ENCODE measurements around the gene STON2.
"Not testable (repeated sequence)": the region's sequence is repeated elsewhere in the genome, so short reads cannot be mapped to it uniquely, and the experiment has no call there.

STON2 gene

DNA sequence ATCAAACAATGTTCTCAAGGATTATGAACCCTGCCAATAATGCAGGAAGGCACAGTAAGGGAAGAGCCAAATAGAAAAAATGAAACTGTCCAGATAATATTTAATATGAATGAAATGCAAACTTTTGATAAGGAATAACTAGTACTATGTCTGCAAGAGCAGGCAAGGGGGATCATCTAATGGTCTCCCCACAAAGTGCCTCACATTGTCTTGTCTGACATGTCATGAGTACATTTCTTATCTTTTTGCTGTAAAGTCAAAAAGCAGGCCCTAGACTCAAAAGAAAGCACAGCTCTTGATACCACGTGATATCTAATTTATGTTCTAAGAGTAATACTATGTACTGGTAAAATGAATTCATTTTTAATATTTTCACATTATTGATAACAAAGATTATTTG lies 135.5 kb downstream of the STON2 start:
- DNase-seq: no peak

DNA sequence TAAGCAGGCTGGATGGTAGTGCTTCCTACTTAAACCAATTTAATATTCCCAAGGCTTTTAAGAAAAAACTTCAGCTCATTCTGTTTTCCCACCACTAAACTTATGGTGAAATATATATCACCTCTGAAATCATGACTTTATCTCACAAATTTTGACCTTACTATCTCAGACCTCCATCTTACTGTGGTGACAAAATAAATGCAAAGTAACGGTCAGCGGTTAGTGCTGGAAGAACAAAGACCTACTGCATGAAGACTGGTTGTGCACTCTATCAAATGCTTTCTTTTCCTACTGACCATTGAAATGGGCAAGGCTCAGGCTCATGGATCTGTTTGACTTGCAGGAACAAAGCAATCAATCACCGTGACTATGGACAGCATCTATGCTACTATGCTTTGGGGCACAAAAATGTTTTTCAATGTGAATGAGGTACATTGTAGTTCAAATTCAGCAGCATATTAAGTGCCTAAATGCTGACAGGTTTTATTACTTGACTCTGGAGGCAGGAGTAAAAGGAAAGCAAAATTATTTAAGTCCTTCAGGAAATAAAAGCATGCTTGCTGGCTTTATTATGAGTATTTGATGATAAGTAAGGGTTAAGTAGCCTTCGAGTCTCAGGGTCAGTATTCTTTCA lies 136.2 kb downstream of the STON2 start:
- no peak for DNase-seq

DNA sequence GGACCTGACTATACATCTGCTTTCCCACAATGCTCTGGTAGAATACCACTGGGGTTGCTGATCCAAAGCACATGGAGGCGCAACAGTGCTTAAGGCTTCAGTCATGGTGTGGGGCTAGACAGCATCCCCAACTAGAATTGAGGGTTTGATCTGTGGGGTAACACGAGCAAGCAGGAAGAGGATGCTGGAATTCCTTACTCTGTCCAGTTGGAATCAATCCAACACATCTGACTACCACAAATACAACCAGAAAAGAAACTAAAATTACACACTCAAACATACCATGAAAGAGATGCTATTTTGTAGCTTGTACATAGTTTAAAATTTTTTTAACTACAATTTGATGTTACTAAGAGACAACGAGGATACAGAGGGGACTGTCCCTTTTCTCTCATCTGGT lies 138.9 kb downstream of the STON2 start:
- DNase-seq: no peak

DNA sequence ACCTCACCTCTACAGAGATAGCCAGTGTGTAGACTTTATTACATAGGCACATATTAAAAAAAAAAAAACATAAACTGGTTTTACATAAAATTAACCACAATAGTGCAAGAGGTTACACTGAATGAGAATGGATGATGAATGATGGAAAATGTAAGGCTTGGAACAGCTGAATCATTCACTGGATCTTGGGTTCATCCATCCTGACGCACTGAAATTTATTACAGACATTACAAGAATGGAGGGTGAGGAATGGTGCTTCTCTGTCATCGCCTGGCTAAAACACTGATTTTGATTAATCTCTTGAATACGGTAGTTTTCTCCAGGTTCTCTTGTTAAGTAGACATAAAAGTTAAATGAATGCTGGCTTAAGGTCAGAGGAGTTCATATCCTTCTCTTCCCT lies 139.4 kb downstream of the STON2 start:
- DNase-seq: no peak

DNA sequence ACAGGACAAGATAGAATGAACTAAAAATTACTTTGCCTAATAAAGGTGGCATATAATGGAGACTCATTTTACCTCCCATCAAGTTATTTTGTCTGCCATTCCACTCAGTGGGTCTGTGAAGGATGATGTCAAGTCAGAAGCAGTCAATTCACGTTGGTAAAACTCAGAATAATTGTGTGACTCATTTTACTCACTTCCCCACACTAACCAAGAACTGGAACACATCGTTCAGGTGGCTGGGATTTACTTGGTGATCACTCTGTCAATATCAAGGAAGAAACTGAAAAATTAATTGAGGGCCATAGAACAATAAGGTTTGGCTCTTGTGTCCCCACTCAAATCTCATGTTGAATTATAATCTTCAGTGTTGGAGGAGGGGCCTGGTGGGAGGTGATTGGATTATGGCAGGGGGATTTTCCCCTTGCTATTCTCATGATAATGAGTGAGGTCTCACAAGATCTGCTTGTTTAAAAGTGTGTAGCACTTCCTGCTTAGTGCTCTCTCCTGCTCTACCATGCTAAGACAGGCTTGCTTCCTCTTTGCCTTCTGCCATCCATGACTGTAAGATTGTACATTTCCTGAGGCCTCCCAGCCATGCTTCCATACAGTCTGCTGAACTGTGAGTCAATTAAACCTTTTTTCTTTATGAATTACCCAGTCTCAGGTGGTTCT lies 143.7 kb downstream of the STON2 start:
- DNase-seq: no peak

DNA sequence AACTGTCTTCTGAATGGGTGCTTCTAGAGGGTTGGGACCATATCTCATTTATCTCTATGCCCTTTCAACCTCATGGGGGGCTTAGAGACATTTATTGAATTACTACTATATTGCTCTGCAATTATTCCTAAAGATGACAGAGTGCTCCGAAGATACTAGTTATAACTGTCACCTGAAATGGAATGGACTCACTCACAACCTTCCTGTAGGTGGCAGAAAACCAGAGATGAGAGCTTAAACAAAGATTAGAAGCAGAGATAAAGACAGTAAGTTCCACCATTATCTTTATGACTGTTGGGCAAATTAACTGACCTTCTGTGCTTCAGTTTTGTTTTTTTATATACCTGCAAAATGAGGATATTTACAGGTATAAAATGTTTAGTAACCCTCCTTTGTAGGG lies 147.8 kb downstream of the STON2 start:
- no peak for DNase-seq

DNA sequence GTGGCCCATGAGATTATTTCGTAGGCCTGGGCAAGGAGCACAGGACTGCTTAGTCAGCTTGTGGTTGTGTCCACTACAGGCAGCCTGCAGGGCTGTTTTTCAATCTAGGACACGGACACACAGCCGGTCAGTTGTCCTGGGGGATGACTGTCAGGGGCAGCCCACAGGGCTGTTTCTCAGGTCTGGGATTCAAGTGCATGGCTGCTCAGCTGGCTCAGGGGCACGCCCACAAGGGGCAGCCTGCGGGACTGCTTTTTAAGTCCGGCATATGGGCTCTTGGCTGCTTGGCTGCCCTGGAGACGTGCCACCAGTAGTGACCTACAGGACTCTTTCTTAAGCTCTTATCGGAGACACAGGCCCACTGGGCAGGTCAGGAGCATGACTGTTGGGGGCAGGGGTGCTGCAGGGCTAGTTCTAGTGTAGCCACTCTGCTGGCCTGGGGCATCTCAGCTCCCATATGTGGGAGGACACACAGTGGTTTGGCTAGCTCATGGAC lies 152.8 kb downstream of the STON2 start:
- DNase-seq: no peak

DNA sequence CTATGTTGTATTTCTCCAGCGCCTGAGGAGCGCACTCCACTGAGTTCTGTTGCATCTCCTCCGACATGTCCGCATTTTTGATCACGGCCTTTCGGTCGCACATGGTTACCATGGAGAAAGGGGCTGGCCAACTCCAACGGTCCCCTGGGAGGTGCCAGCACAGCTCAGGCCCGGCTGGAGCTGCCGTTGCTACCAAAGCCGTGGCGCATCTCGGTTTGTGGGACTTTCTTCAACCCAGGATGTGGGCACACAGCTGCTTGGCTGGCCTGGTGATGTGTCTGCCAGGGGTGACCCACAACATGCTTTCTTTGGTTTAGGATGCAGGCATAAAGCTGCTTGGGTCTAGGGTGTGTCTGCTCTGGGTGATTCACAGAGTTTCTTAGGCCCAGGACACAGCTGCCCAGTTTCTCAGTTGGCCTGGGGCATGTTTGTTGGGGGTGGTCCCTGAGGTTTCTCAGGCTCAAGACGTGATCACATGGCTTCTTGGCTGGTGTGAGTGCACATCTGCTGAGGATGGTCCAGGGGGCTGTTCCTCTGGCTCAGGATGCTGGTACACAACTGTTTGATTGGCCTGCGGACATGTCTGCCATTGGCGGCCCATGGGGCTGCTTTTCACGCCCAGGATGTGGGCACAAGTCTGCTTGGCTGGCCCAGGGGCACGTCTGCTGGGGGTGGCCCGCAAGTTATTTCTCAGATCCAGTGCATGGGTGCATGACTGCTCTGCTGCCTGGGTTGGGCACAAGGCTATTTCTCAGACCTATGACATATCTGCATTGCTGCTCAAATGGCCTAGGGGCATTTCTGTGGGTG lies 153.5 kb downstream of the STON2 start:
- DNase-seq: no peak

DNA sequence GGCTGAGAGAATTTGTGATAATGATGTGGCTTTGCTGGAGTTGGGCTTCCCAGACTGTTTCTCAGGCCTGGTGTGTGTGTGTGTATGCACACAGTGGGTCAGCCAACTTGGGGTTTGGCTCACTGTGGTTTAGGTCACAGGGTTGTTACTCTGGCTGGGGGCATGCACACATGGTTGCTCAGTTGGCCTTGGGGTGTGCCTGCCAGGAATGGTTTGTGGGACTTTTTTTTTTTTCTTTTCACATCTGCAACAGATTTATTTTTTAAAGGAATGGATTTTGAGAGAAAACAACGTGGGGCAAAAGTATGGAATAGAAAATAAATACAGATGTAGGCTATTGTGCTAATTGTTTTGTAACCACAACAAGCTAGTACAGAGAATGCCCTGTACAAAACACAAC lies 154.4 kb downstream of the STON2 start:
- no peak for DNase-seq

DNA sequence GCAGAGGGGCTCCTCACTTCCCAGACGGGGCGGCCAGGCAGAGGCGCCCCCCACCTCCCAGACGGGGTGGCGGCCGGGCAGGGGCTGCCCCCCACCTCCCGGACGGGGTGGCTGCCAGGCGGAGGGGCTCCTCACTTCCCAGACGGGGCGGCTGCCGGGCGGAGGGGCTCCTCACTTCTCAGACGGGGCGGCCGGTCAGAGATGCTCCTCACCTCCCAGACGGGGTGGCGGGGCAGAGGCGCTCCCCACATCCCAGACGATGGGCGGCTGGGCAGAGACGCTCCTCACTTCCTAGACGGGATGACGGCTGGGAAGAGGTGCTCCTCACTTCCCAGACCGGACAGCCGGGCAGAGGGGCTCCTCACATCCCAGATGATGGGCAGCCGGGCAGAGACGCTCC lies 155.7 kb downstream of the STON2 start:
- DNase-seq: not testable (repeated sequence)

DNA sequence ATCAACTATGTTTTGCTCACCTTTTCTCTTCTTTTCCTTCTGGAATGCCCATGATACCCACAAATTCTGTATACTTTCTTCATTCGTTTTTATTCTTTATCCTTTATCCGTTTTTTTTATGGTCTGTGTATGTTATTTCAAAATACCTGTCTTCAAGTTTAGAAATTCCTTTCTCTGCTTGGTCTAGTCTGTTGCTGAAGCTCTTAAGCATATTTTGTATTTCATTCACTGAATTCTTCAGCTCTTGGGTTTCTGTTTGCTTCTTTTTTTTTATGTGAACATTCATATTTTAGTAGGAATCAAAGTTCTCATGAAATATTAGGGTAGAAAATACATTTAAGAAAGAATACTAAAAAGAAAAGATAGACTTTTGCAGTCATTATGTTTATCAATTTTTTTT lies 156.6 kb downstream of the STON2 start:
- no peak for DNase-seq

DNA sequence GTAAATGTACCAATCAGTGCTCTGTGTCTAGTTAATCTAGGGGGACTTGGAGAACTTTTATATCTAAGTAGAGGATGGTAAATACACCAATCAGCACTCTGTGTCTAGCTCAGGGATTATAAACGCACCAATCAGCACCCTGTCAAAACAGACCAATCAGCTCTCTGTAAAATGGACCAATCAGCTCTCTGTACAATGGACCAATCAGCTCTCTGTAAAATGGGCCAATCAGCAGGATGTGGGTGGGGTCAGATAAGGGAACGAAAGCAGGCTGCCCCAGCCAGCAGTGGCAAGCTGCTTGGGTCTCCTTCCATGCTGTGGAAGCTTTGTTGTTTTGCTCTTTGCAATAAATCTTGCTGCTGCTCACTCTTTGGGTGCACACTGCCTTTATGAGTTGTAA lies 163.3 kb downstream of the STON2 start:
- DNase-seq: not testable (repeated sequence)

DNA sequence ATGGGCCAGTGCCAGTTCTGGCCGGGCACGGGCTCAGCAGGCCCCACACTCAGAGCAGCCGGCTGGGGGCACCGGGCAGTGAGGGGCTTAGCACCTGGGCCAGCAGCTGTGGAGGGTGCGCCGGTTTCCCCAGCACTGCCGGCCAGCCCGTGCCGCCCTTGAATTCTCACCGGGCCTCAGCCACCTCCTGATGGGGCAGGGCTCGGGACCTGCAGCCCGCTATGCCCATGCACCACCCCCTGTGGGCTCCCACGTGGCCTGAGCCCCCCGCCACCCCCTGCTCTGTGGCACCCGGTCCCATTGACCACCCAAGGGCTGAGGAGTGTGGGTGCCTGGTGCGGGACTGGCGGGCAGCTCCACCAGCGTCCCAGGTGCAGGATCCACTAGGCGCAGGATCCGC lies 164.0 kb downstream of the STON2 start:
- no peak for DNase-seq

DNA sequence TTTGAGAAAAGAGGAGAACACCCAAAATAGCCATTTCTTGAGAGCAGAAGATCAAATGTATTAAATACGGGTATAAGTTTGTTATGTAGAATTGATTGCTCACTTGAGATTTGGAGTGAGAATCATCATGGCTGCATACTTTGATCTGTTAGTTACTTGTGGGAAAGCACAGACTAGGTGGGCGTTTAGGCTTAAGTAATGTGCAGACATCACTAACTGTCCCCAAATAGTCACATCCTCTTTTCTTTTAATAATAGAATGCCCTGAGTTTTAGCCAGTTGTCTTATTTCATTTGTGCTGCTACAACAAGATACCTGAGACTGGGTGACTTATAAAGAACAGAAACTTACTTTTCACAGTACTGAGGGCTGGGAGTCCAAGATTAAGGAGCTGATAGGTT lies 165.0 kb downstream of the STON2 start:
- DNase-seq: no peak

DNA sequence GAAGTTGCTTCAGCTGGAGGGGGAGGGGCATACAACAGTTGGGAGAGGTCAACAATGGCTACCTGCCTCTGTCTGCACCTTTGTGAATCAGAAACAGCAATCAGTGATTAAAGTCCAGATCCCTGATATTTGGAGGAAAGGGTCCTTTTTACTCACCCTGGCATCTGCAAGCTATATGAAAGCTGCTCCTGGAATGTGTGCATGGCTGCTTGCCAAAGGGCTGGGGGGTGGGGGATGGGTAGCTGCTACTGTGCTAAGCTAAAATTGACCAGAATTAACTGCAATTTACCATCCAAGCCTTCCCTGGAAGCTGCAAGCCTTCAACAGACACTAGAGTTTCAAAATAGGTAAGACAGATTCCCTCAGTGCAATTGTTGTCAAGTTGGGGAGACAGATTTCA lies 165.8 kb downstream of the STON2 start:
- DNase-seq: no peak

DNA sequence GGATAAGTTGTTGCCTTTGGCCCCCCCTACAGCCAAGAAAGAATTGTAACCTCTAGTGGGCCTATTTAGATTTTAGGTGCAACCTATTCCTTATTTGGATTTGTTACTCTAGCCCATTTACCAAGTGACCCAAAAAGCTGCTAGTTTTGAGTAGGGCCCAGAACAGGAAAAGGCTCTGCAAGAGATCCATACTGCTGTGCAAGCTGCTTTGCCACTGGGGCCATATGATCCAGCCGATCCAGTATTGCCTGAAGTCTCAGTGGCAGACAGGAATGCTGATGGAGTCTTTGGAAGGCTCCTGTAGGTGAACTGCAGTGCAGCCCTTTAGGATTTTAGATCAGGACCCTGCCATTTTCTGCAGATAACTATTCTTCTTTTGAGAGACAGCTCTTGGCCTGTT lies 166.5 kb downstream of the STON2 start:
- no peak for DNase-seq

DNA sequence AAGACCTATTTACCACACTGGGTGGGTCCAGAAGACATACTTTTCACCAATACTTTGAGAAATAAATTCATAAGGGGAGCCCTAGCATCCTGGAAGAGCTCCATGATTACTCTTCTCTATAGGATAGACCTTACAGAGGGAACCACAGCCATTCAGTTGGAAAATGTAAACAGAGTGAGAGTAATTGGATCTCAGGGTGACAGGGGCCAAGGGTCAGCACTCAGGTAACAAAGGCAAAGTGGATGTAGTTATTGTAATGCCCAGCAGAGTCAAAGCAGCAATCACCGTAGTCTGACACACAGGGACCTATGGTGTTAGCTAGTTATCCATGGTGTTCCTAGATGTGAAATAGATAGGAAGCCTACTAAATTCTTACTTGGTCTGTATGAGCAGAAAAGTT lies 168.6 kb downstream of the STON2 start:
- DNase-seq: no peak

DNA sequence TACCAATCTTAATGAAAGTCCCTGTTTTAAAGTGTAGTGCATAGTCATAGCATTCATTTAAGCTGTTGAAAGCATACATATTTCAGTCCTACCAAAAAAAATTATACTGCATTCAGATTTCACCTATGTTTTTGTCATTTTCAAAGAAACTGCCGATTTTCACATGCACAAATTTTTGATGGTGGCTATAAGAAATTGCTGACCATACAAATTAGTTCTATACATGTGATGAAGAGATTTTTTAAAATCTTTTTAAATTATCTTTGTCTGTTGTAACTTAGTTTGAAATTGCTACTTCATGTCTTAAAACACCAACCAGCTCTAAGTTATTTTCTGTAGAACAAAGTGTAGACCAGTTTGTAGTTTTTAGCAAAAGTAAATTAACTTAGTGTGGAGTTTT lies 175.9 kb downstream of the STON2 start:
- DNase-seq: no peak

DNA sequence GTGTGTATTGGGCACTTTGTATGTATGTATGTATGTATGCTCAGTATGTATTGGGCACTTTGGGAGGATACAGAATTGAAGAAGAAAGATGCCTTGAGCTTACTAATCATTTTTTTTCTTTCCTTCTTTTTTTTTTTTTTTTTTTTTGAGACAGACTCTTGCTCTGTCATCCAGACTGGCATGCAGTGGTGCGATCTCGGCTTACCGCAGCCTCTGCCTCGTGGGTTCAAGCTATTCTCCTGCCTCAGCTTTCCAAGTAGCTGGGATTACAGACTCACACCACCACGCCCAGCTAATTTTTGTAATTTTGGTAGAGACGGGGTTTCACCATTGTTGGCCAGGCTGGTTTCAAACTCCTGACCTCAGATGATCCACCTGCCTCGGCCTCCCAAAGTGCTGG lies 176.3 kb downstream of the STON2 start:
- not testable (repeated sequence) for DNase-seq

DNA sequence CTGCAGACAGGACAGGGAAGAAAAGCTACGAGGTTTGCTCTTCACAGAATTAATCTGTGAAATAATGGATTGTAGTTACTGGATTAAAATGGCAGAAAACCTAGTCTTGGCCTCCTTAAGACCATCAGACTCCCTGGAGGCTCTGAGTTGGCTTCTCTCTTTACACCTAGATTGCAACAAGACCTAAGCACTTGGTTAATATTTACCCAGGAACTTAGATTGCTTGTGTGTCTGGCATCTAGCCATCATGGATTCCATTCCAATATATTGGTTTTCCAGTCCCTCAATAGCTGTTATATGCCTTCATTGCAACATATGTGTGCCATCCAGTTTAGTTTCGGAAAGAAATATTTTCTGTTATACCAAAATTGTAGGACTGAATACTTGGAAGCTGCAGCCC lies 177.4 kb downstream of the STON2 start:
- no peak for DNase-seq

DNA sequence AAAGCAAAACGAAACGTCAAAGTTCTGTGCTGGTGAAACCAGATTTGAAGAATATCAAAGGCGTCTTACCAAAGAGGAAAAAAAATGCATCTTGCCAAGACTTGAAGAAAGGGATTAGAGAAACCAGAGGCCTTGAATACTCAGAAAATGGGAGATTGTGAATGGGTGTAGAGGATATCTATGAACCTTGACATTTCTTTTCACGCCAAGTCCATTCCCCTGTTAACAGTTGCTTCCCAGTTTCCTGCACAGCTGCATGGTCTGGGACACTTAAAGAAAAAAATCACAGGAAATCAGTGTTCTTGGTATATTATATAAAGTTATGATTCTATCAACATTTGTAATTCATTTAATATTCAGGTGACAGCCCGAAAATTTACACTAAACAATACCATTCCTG lies 178.0 kb downstream of the STON2 start:
- DNase-seq: no peak

DNA sequence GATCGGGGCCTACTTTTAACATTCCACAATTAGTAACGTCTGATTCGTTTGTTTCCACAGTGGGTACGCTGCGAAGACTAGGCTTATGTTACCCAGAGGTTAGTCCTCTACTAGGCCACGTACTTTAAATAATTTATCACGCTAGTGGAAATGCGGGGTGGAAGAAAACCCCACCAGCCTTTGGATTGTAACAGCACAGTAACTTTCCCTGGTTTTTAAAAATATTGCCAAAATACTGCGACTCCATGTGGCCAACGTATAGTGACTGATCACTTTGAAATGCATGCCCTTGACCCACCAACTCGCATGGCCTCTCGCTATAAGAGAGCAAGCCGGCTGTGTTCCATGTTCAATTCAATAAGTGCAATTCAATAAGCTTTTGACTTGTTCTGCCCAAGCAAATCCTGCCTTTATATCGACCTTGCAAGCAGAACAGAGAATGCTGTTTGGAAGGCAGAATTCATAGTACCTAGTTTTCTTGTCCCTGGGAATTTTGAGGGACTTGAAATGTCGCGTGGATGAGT lies 178.5 kb downstream of the STON2 start:
- DNase-seq: no peak

DNA sequence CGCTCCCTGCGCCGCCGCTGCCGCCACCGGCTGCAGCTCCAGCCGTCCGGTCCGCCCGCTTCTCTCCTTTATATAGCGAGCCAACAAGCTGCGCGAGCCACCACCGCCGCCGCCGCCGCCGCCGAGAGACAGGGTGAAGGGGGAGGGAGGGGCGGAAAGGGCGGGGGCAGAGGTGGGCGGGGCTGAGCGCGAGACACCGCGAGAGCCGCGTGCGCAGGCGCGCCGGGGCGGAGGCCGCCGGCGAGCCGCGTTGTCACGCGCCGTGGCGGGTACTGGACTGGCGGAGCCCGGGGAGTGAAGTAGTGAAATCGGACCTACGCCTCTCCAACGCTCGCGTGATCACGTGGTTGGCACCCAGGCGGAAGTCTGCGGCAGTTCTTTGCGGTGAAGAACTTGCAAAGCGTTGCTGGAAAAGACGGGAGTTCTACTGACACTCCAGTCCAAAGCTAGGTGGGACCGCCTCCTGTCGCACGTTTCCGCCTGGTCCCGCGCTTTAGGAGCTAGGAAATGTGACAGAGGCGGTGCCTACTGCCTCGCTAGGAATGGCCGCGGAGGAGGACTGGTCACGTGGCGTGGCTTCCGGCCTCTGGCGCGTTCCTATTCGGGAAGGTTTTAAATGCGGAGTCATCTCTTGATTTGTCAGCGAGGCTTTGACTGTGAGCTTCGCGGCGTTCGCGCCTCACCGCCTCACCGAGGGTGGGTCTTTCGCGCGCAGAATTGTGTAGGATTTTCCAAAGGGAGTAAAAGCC lies 179.1 kb downstream of the STON2 start, which contains the start of gene GTF2A1:
GTF2A1 (minus strand) TSS at position 130 of the 749 bp plus-strand sequence. CDS start 441 bp downstream, outside the sequence.
- peak; percentile 92 to 93 for DNase-seq
